AG09309 (cell line): ENCODE results near the gene LRRC8E.
"Not testable (repeated sequence)": the region's sequence is repeated elsewhere in the genome, so short reads cannot be mapped to it uniquely, and the experiment has no call there.

Source experiments
- DNase-seq: peaks from one replicate; pipeline ENCODE4 v3.0.0-alpha.2; 2010; ENCODE audit warnings: low read depth
- H3K4me3 ChIP-seq: 2 replicates; pipeline ENCODE4 v1.5.1; 2011; ENCODE audit warnings: mild to moderate bottlenecking, low read depth, low read length, moderate library complexity; ENCODE audit not compliant: control insufficient read depth
- TF ChIP-seq, protein P1 (sequence below): IDR thresholded peaks from 2 replicates; pipeline ENCODE4 v1.5.1; 2011; ENCODE audit warnings: mild to moderate bottlenecking, low read depth, low read length, inconsistent platforms; ENCODE audit not compliant: insufficient read depth, control insufficient read depth; ENCODE audit errors: missing control alignments

LRRC8E gene

DNA sequence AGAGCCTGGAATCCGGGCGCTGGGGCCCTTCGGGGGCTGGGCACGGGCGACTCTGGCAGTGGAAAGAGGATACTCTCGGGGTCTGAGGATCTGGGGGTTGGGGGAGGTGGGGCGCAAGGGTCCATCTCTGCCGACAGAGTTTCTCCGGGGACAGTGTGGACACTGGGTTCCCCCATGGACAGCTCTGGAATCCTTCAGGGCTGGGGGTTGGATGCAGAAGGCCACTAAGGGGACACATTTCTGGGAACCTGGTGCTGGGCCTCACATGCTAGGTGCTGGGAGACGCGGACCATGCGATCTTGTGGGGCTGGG is 28.6 kb downstream of the LRRC8E start:
- DNase-seq = no peak
- H3K4me3 ChIP-seq = peak overlapping the region; percentile 43
- TF ChIP-seq, protein P1, sequence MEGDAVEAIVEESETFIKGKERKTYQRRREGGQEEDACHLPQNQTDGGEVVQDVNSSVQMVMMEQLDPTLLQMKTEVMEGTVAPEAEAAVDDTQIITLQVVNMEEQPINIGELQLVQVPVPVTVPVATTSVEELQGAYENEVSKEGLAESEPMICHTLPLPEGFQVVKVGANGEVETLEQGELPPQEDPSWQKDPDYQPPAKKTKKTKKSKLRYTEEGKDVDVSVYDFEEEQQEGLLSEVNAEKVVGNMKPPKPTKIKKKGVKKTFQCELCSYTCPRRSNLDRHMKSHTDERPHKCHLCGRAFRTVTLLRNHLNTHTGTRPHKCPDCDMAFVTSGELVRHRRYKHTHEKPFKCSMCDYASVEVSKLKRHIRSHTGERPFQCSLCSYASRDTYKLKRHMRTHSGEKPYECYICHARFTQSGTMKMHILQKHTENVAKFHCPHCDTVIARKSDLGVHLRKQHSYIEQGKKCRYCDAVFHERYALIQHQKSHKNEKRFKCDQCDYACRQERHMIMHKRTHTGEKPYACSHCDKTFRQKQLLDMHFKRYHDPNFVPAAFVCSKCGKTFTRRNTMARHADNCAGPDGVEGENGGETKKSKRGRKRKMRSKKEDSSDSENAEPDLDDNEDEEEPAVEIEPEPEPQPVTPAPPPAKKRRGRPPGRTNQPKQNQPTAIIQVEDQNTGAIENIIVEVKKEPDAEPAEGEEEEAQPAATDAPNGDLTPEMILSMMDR = no peak

DNA sequence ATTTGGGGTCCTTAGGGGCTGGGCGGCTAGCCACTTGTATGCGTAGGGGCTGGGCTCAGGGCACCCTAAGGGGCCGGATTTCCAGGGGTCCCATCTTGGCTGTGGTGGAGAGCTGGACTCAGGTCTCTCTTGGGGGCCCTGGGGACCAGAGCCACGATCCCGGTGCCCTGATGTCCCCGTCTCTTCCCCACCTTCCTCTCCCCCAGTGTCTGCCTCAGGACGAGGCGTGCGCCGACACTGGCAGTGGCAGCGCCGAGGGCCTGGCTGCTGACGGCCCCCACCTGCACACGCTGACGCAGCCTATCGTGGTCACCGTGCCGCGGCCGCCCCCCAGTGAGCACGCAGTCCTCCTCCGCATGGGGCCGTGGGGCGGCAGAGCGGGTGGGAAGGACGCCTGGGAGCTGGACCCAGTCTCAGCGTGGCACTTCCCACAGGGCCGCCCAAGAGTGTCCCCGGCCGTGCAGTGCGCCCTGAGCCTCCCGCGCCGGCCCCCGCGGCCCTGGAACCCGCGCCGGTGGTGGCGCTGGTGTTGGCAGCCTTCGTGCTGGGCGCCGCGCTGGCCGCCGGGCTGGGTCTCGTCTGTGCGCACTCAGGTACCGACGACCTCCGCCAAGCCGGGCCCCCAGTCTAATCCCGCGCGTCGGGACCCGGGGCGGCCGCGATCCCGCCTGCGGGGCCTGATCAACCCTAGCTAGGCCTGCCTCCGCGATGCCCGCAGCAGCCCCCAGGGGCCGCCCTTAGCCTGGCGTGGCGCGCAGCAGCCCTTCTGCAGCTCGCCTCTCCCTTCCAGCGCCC is 29.2 kb downstream of the LRRC8E start:
- no peak for DNase-seq
- TF ChIP-seq, protein P1 = peak; percentile 65
- H3K4me3 ChIP-seq = peak overlapping the region; percentile 43

DNA sequence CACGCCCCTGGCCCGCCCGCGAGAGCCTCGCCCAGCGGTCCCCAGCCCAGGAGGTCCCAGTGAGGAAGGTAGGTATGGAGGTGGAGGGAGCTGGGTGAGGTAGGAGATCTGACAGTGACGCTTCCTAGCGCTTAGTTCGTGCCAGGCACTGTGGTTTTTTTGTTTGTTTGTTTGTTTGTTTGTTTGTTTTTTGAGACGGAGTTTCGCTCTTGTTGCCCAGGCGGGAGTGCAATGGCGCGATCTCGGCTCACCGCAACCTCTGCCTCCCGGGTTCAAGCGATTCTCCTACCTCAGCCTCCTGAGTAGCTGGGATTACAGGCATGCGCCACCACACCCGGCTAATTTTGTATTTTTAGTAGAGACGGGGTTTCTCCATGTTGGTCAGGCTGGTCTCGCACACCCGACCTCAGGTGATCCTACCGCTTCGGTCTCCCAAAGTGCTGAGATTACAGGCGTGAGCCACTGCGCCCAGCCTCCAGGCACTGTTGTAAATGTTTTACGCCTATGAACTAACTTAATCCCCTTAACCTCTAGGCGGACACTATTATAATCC is 29.8 kb downstream of the LRRC8E start:
- not testable (repeated sequence) for DNase-seq
- peak overlapping the region; percentile 43 for H3K4me3 ChIP-seq

DNA sequence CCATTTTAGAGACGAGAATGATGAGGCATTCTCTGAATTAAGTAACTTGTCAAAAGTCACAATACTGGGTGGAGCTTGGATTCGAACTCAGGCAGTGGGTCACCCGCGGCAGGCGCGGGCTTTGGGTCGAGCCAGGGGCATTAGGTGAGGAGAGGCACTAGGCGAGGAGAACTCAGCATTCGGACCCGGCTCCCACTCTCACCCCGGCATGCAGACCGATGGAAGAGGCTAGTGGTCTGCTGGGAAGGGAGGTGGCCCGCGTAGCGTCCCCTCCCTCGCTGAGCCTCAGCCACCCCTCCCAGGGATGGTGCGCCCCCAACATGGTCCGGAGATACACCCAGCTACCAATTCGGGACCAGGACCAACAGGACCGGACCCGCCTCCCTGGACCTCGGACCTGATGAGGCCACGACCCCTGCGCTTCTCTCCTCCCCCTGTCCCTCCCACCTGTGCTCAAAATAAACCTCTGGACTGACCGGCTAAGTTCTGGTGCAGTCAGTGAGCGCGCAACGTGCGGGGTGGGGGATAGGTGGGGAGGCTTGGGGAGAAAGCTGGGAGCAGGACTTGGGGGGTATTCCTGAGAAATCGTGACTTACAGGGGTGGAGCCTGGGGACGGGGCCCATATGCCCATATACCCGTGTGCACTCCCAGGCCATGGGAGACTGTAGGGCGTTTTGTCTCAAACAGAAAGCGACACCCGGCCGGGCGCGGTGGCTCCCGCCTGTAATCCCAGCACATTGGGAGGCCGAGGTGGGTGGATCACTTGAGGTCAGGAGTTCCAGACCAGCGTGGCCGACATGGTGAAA is 30.5 kb downstream of the LRRC8E start:
- DNase-seq = no peak
- no peak overlapping the region for H3K4me3 ChIP-seq
- TF ChIP-seq, protein P1 = no peak

DNA sequence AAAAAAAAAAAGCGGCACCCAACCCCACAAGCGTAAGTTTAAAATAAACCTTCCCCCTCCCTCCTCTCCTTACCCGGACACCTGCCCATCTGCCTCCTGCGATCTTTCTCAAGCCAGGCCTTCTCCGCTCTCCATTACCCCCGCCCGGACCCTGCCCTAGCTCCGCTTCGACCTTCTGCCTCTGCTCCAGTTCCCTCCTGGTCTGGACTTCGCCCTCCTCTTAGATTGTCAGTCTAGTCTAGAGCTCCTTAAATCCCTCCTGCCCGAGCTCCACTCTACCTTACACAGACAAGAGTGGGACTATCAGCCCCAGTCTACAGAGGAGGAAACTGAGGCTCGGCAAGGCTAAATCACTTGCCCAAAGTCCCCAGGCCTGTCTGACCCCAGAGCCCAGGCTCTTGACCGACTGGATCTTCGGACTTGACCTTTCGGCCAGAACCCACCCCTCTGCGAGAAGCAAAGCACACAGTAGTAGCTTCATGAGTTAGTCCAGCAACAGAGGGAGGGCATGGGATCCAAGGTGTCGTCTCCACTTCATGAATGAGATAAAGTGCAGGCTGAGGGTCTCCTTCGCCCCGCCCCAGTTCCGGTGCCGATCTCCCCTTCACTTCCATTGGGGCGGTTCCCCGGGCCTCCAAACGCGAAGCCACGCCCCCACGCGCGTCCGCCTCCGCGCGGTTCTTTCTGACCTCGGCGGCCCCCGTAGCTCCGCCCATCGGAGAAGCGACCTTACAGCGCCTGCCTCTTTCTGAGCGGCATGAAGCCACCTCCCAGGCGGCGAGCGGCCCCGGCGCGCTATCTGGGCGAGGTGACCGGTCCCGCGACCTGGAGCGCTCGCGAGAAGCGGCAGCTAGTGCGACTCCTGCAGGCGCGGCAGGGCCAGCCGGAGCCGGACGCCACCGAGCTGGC is 31.6 kb downstream of the LRRC8E start, which contains the start of gene SNAPC2:
TSS of gene SNAPC2 (plus strand) at position 729 of the 909 bp plus-strand sequence. CDS start at position 758, 29 bp downstream.
- peak within 1 kb of the TSS; percentile 51 for H3K4me3 ChIP-seq
- TF ChIP-seq, protein P1 = no peak
- DNase-seq = peak; percentile 66

DNA sequence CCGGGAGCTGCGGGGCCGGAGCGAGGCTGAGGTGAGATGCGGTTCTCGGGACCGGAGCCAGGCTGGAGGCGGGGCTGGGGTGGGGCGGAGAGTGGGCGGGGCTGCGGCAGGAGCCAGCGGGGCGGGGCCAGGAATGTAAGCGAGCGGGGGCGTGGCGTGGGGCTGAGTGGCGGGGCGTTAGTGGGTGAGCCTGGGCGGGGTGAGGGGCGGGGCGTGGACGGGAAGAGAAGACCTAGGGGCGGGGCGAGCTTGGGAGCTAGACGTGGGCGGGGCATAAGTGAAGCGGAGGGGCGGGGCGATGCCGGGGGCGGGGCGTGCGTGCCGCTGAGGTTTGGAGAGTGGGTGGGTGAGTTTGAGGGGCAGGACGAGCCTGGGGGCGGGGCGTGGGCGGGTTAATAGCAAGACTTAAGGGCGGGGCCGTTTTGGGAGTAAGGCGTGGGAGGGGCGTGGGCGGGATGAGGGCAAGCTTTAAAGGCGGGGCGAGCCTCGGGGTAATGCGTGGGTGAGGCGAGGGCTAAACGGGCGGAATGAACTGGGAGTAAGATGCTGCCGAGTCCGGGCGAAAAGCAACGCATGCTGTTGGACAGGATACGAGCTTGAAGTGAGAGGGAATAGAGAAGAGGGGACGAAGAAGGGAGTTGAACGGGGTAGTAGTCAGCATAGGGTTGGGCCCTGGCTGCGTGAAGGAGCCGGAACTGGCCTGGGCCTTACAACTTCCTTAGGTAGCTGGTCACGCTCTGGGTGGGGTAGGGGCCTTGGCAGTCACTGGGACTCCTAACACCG is 32.4 kb downstream of the LRRC8E start:
- TF ChIP-seq, protein P1 = no peak
- DNase-seq = peak; percentile 86
- H3K4me3 ChIP-seq = peak overlapping the region; percentile 51
